GM19099 (cell line): ENCODE data around the gene ZRSR2.

Experiments used
- POLR2A ChIP-seq: IDR thresholded peaks from 3 replicates; pipeline ENCODE4 v1.6.1; 2011; ENCODE audit warnings: low read depth; ENCODE audit not compliant: insufficient read length; ENCODE audit errors: extremely low read depth

Gene ZRSR2

GRCh38 chrX:15856222-15856587 lies 65.9 kb downstream of the ZRSR2 start:
- TF ChIP-seq POLR2A = no peak

GRCh38 chrX:15856636-15857035 lies 66.4 kb downstream of the ZRSR2 start:
- no peak for TF ChIP-seq POLR2A

- TF ChIP-seq POLR2A = no peak
Measured at GRCh38 chrX:15858051-15858450, 67.8 kb downstream of the ZRSR2 start.

GRCh38 chrX:15860921-15861320 lies 70.6 kb downstream of the ZRSR2 start:
- no peak for TF ChIP-seq POLR2A

GRCh38 chrX:15864023-15864422 lies 73.7 kb downstream of the ZRSR2 start:
- TF ChIP-seq POLR2A = no peak

- TF ChIP-seq POLR2A = no peak
Measured at GRCh38 chrX:15864629-15865028, 74.3 kb downstream of the ZRSR2 start.

DNA sequence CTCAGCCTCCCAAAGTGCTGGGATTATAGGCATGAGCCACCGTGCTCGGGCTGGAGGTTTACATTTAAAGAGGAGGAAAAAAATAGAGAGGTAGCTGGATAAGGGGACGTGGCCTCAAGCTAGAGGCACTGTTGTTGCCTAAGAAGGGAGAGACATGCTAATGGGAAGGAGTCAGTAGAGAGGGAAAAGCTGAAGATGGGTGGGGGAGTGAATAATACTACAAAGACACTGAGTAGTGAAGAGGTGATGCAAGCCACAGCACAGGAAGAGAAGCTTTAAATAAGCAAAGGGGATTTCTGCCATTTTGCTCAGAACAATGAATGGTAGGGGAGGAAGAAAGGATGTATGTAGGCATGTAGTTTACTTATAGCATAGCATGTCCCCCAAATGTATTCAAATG lies 75.9 kb downstream of the ZRSR2 start:
- no peak for TF ChIP-seq POLR2A

DNA sequence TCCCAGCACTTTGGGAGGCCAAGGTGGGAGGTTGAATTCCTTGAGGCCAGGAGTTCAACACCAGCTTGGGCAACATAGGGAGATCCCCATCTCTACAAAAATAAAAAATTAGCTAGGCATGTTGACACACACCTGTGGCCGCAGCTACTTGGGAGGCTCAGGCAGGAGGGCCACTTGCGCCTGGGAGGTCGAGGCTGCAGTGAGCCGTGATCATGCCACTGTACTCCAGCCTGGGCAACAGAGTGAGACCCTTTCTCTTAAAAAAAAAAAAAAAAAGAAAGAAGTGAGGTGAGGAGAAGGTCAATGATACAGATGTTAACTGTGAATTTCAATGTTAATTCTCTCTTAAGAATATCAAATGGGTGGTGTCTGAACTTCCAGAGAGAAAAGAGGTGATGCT lies 79.4 kb downstream of the ZRSR2 start:
- TF ChIP-seq POLR2A = no peak

GRCh38 chrX:15870310-15870709 lies 80.0 kb downstream of the ZRSR2 start:
- no peak for TF ChIP-seq POLR2A
